Measurements from ENCODE around the gene TRIP12.

DNA sequence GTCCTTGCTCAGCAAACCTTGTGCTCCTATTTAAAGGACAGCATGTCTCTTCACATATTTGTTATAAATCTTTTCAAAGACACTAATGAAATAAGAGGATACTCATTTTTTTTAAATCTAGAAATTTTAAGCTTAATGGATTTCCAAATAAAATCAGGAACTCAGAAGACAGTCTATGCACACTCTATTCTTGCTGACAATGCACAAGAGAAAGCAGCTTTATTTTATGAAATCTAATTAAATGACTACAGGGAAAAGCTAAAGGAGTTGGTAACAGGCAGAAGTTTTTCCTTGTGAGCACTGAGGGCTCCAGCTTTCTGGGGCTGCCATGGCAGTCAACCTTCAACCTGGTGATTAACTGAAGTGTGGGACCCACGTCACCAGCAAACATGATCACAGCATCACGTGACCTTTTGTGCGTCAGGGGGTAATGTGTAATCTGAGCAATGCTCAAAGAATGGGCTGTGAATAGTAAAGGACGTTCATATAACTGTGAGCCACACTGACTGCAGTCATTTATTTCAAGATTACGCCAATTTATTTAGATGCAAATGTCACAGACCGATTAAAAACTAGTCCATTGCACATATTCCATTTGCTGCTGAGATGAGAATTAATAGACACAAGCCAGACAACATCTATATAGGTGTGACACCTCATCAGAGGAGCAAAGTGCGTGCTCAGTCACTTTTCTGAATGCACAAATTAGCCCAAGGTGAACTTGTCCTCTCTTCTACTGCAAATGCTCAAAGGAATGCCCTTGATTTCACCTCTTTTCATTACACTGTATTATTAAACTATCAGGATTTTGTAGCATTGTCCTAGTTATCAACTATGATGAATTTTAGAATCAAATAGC is 195.9 kb downstream of the TRIP12 start:
- TF ChIP-seq, protein P1, sequence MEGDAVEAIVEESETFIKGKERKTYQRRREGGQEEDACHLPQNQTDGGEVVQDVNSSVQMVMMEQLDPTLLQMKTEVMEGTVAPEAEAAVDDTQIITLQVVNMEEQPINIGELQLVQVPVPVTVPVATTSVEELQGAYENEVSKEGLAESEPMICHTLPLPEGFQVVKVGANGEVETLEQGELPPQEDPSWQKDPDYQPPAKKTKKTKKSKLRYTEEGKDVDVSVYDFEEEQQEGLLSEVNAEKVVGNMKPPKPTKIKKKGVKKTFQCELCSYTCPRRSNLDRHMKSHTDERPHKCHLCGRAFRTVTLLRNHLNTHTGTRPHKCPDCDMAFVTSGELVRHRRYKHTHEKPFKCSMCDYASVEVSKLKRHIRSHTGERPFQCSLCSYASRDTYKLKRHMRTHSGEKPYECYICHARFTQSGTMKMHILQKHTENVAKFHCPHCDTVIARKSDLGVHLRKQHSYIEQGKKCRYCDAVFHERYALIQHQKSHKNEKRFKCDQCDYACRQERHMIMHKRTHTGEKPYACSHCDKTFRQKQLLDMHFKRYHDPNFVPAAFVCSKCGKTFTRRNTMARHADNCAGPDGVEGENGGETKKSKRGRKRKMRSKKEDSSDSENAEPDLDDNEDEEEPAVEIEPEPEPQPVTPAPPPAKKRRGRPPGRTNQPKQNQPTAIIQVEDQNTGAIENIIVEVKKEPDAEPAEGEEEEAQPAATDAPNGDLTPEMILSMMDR (IDR thresholded peaks at IDR 0.05): no peak
- no peak for TF ChIP-seq POLR2A (IDR thresholded peaks at IDR 0.05)

Data from Peyer's patch (tissue), 4 donors.